NT2/D1 (cell line): ENCODE results near the gene RB1.

ENCODE experiments used
- YY1 ChIP-seq: IDR thresholded peaks from 2 replicates; pipeline ENCODE4 v1.6.1; 2011; ENCODE audit not compliant: insufficient read length, insufficient read depth
- ZNF274 ChIP-seq: IDR thresholded peaks from 2 replicates; pipeline ENCODE4 v1.6.1; 2011; ENCODE audit warnings: mild to moderate bottlenecking, low read depth, low read length

DNA sequence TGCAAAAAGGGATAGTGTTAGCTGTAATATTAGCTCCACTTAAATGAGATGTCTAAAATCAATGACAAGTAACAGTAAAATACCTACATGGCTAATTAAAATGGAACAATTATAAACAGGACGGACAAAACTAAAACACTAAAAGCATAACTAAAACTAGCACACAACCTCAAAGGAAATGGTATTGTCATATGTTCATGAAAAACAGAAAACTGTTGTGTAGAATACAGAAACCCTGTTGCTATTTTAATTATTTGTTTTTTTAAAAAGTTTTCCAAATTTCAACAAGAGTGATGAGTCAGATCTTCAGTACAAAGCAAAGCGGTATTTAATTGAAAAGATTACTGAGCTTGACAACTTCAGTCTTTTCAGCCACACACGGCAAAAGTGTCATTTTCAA lies 225.2 kb downstream of the RB1 start:
- no peak for TF ChIP-seq ZNF274
- no peak for TF ChIP-seq YY1
